Right cardiac atrium (tissue), 5 donors: Measurements from ENCODE around the gene LMTK3. TPM values are rescaled to one million over a fixed set of nuclear protein-coding genes. Genes with fewer than 3 reads are reported as not detected.

Experiments
- ATAC-seq, 2 donors: fragments of 200-7000 bp; cut with Tn5 transposase; one replicate each; pipeline versions ENCODE4 v1.8.0 to v1.9.1; 2020; ENCODE audit warnings: moderate library complexity in 2 of 2, mild to moderate bottlenecking in 1 of 2
- DNase-seq, 3 donors: peaks; one replicate each; pipeline ENCODE4 v3.0.0-alpha.2; 2020
- H3K27ac ChIP-seq: one replicate; pipeline ENCODE4 v1.5.1; 2013; ENCODE audit warnings: mild to moderate bottlenecking, low read length, control low read depth, moderate library complexity
- H3K27me3 ChIP-seq: one replicate; pipeline ENCODE4 v1.6.1; 2013; ENCODE audit not compliant: control insufficient read depth, insufficient read depth
- H3K4me1 ChIP-seq: one replicate; pipeline ENCODE4 v1.6.1; 2013; ENCODE audit warnings: low read length; ENCODE audit not compliant: control insufficient read depth, insufficient read depth
- H3K4me3 ChIP-seq: one replicate; pipeline ENCODE4 v1.5.1; 2013; ENCODE audit warnings: low read length, control low read depth
- H3K9me3 ChIP-seq: one replicate; pipeline ENCODE4 v1.6.1; 2013; ENCODE audit warnings: low read length; ENCODE audit not compliant: control insufficient read depth
- WGBS: extraction: QIAGEN DNeasy Blood & Tissue Kit; methylation state at CpG from one replicate; pipeline ENCODE4 v1.1.7; 2013; 5-methylcytosine and 5-hydroxymethylcytosine counted together
- intact Hi-C, 4 donors: fragments of 100-400 bp; cut with DNase I; formaldehyde crosslinking; loops; one replicate each; pipeline versions ENCODE4 v1.11.0 to v1.14.0; 2022 to 2023
- polyA plus RNA-seq: library from polyadenylated mRNA; stranded (reverse); fragments of 200-250 nt; gene quantifications from one replicate; pipeline ENCODE4 v1.2.3, GENCODE V29; 2013
- total RNA-seq, 4 donors: library from RNA; stranded (reverse); fragmentation: NEBNext Ultra II Directional; extraction: Animal tissue kit (Norgen Biotek cat#: 25700); gene quantifications; one replicate each; pipeline ENCODE4 v1.2.1, GENCODE V29; 2021
- donor health status: healthy with polysubstance abuse.
- donor health status: DM: no; HTN: yes; CAD: no.
- donor health status: DM: no; HTN: no; CAD: no.
- donor health status: DM: no; HTN: yes; CAD: no; lungs with severe emphysema.
- donor health status: DM: yes; HTN: yes; CAD: no.

LMTK3 gene
- total and polyA plus RNA-seq, 5 donors: 2.9 to 7.2 (median 4.3) TPM

- ATAC-seq (no peak), DNase-seq (peak in 1 of 3 donors; percentile 27)
- intact Hi-C loops: no loop called here
- Histone ChIP-seq H3K4me3 (no peak overlapping the region), H3K27ac (no peak overlapping the region), H3K9me3 (no peaks in the 10 kb centered on the region), H3K4me1 (no peaks in the 10 kb centered on the region), H3K27me3 (no peaks in the 10 kb centered on the region)
- WGBS: 84% methylated on average over 12 of the region's 12 CpGs
These were observed 60.0 kb downstream of the LMTK3 start for GRCh38 chr19:48451624-48452023.

- intact Hi-C loops: no loop called here
- peak in 1 of 3 donors; percentile 53 for DNase-seq
These were observed 60.8 kb downstream of the LMTK3 start for GRCh38 chr19:48450863-48451262.

GRCh38 chr19:48450441-48450840 lies 61.2 kb downstream of the LMTK3 start:
- WGBS: 93% methylated on average over 23 of the region's 23 CpGs
- Histone ChIP-seq H3K27ac (no peak overlapping the region), H3K27me3 (no peaks in the 10 kb centered on the region), H3K4me1 (no peaks in the 10 kb centered on the region), H3K4me3 (no peak overlapping the region), H3K9me3 (no peaks in the 10 kb centered on the region)
- ATAC-seq: no peak
- intact Hi-C loops: no loop called here
- peak in 1 of 3 donors; percentile 38 for DNase-seq

More at GRCh38 chr19:48450863-48451262, 60.8 kb downstream of the LMTK3 start:
- Histone ChIP-seq H3K4me1 (no peaks in the 10 kb centered on the region), H3K4me3 (no peak overlapping the region), H3K27me3 (no peaks in the 10 kb centered on the region), H3K9me3 (no peaks in the 10 kb centered on the region), H3K27ac (no peak overlapping the region)
- ATAC-seq: no peak
- WGBS: 94% methylated on average over 15 of the region's 15 CpGs

DNA sequence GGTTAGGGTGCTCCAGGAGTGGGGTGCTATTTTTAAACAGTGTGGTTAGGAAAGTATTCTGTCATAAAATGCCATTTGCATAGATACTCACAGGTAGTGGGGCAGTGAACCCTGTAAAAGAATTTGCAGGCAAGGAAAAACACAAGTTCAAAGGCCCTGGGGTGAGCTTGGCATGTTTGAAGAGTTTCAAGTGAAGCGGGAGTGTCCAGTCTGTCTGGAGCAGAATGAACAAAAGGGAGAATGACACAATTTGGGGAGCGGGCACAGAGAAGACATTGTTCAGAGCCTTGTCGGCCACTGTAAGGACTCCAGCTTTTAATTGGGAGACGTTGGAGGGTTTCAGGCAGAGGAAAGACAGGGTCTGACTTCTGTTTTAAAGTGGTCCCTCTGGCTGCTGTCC lies 63.1 kb downstream of the LMTK3 start:
- Histone ChIP-seq H3K27me3 (no peaks in the 10 kb centered on the region), H3K4me3 (no peak overlapping the region), H3K9me3 (no peaks in the 10 kb centered on the region), H3K27ac (no peak overlapping the region), H3K4me1 (no peaks in the 10 kb centered on the region)
- intact Hi-C loops: no loop called here
- DNase-seq (no peak), ATAC-seq (no peak)
- 92% methylated on average over 4 of the region's 4 CpGs for WGBS

DNA sequence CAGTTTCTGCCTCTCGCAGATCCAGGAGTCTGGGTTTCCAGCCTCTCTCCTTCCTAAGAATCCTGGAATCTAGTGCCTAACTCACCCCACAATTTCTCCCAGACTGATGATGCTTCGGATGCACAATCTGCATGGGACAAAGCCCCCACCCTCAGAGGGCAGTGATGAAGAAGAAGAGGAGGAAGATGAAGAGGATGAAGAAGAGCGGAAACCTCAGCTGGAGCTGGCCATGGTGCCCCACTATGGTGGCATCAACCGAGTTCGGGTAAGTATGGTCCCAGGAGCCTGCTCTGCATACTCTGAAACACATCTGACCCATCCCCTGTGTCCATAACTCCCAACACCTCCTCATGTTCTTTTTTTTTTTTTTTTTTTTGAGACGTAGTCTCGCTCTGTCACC lies 65.1 kb downstream of the LMTK3 start:
- H3K27me3 ChIP-seq: no peaks in the 10 kb centered on the region
- H3K9me3 ChIP-seq: no peaks in the 10 kb centered on the region
- DNase-seq (peak in 1 of 3 donors; percentile 36), ATAC-seq (no peak)
- no peak overlapping the region for H3K27ac ChIP-seq
- no peaks in the 10 kb centered on the region for H3K4me1 ChIP-seq
- peak overlapping the region; percentile 91 for H3K4me3 ChIP-seq
- intact Hi-C loops: no loop called here
- 85% methylated on average over 7 of the region's 7 CpGs for WGBS

- peak; percentile 93 to 95 (median 93) for DNase-seq
- no peaks in the 10 kb centered on the region for H3K4me1 ChIP-seq
- H3K4me3 ChIP-seq: peak within 1 kb of the TSS; percentile 91
- under 1% methylated on average over 61 of the region's 61 CpGs for WGBS
- no peaks in the 10 kb centered on the region for H3K9me3 ChIP-seq
- peak; percentile 91 to 94 for ATAC-seq
- intact Hi-C loops: no loop called here
- H3K27ac ChIP-seq: peak within 1 kb of the TSS; percentile 99
- no peaks in the 10 kb centered on the region for H3K27me3 ChIP-seq
These were observed 65.8 kb downstream of the LMTK3 start, which contains the start of gene GRWD1 for GRCh38 chr19:48445606-48446481. TSS of gene GRWD1 (plus strand) at chr19:48445983. CDS start at chr19:48446006, 23 bp downstream.

- H3K4me3 ChIP-seq: peak overlapping the region; percentile 91
- intact Hi-C loops: no loop called here
- no peaks in the 10 kb centered on the region for H3K9me3 ChIP-seq
- H3K27ac ChIP-seq: peak overlapping the region; percentile 99
- DNase-seq (peak in 1 of 3 donors; percentile 62), ATAC-seq (peak; percentile 77 to 80)
- 3% methylated on average over 6 of the region's 6 CpGs for WGBS
- H3K4me1 ChIP-seq: no peaks in the 10 kb centered on the region
- H3K27me3 ChIP-seq: no peaks in the 10 kb centered on the region
These were observed 66.4 kb downstream of the LMTK3 start for GRCh38 chr19:48445256-48445605.

DNA sequence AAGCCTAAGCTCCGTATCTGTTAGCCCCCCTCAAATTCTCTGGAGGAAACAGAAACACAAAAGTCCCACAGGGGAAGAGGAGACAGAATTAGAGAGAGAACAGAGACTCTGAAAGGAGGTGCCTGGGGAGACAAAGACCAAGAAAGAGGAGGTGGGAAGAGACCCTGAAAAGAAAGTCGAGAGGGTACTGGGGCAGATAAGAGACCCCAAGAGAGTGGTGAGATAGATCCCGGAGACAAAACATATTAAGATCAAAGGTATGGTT lies 66.8 kb downstream of the LMTK3 start:
- intact Hi-C loops: no loop called here
- Histone ChIP-seq H3K27ac (no peak overlapping the region), H3K4me1 (no peaks in the 10 kb centered on the region), H3K4me3 (peak overlapping the region; percentile 91), H3K27me3 (no peaks in the 10 kb centered on the region), H3K9me3 (no peaks in the 10 kb centered on the region)
- DNase-seq (no peak), ATAC-seq (no peak)
- WGBS: 20% methylated on average over 3 of the region's 3 CpGs

- DNase-seq: peak in 2 of 3 donors; percentile 63 to 70
- Histone ChIP-seq H3K9me3 (no peaks in the 10 kb centered on the region), H3K27me3 (no peaks in the 10 kb centered on the region), H3K27ac (no peak overlapping the region), H3K4me1 (no peaks in the 10 kb centered on the region), H3K4me3 (peak overlapping the region; percentile 91)
- 21% methylated on average over 38 of the region's 38 CpGs for WGBS
- no peak for ATAC-seq
- intact Hi-C loops: no loop called here
These were observed 67.3 kb downstream of the LMTK3 start for GRCh38 chr19:48444129-48444935.

- Histone ChIP-seq H3K27ac (no peak overlapping the region), H3K4me3 (peak overlapping the region; percentile 34), H3K27me3 (no peaks in the 10 kb centered on the region), H3K4me1 (no peaks in the 10 kb centered on the region), H3K9me3 (no peaks in the 10 kb centered on the region)
- DNase-seq: peak in 1 of 3 donors; percentile 66
- no peak for ATAC-seq
- WGBS: 39% methylated on average over 45 of the region's 45 CpGs
- intact Hi-C loops: no loop called here
These were observed 67.9 kb downstream of the LMTK3 start for GRCh38 chr19:48443731-48444128.

- no peaks in the 10 kb centered on the region for H3K9me3 ChIP-seq
- 32% methylated on average over 60 of the region's 60 CpGs for WGBS
- intact Hi-C loops: no loop called here
- ATAC-seq (no peak), DNase-seq (peak in 2 of 3 donors; percentile 69 to 70)
- H3K4me3 ChIP-seq: peak overlapping the region; percentile 34
- no peaks in the 10 kb centered on the region for H3K4me1 ChIP-seq
- no peak overlapping the region for H3K27ac ChIP-seq
- no peaks in the 10 kb centered on the region for H3K27me3 ChIP-seq
These were observed 68.4 kb downstream of the LMTK3 start for GRCh38 chr19:48443256-48443655.
